H1 (cell line): Measurements from ENCODE around the gene ARID4B. TPM values are rescaled to one million over a fixed set of nuclear protein-coding genes. Genes with fewer than 3 reads are reported as not detected.

Source experiments
- CTCF ChIA-PET: fragments of 300-600 bp; sonication (Branson Sonifier 250); formaldehyde crosslinking; loops from one replicate; lab custom pipeline; 2021; ENCODE audit not compliant: partially characterized antibody; lab: Charles Lee
- POLR2A ChIA-PET: fragments of 300-600 bp; sonication (Branson Sonifier 250); formaldehyde crosslinking; loops from one replicate; lab custom pipeline; 2021; ENCODE audit warnings: inconsistent platforms; ENCODE audit not compliant: partially characterized antibody; lab: Charles Lee
- DNase-seq, 2 experiments: peaks; one replicate each; pipeline versions ENCODE4 v3.0.0 to v3.0.0-alpha.2; 2010 to 2022; ENCODE audit warnings: low spot score in 2 of 2, low read depth in 1 of 2, mixed read lengths in 1 of 2
- FAIRE-seq: peaks from 2 replicates; lab custom pipeline; 2011; peaks lifted over from hg19 to GRCh38; lab: Jason Lieb, UNC
- H2AFZ ChIP-seq: 2 replicates; pipeline ENCODE4 v1.8.1; 2012; ENCODE audit warnings: low read length, inconsistent platforms
- H2AK5ac ChIP-seq: 2 replicates; pipeline ENCODE4 v1.6.1; 2013; ENCODE audit warnings: low read depth, low read length
- H2BK120ac ChIP-seq: replicated peaks from 2 replicates; pipeline ENCODE3; 2013; ENCODE audit warnings: low read depth, low read length, inconsistent platforms
- H2BK12ac ChIP-seq: 2 replicates; pipeline ENCODE4 v1.6.1; 2013; ENCODE audit warnings: low read depth, low read length
- H2BK15ac ChIP-seq: 2 replicates; pipeline ENCODE4 v1.6.1; 2013; ENCODE audit warnings: low read length
- H2BK20ac ChIP-seq: 2 replicates; pipeline ENCODE4 v1.6.1; 2013; ENCODE audit warnings: low read length
- H2BK5ac ChIP-seq: 2 replicates; pipeline ENCODE4 v1.6.1; 2013; ENCODE audit warnings: low read depth, low read length
- H3K14ac ChIP-seq: 2 replicates; pipeline ENCODE4 v1.6.1; 2013; ENCODE audit warnings: inconsistent platforms; ENCODE audit not compliant: insufficient read length
- H3K18ac ChIP-seq: 2 replicates; pipeline ENCODE4 v1.6.1; 2013; ENCODE audit warnings: low read length; ENCODE audit errors: extremely low read depth
- H3K23ac ChIP-seq: 2 replicates; pipeline ENCODE4 v1.6.1; 2013; ENCODE audit warnings: inconsistent platforms; ENCODE audit not compliant: insufficient read length
- H3K23me2 ChIP-seq: 2 replicates; pipeline ENCODE4 v1.6.1; 2013; ENCODE audit warnings: low read depth, low read length
- H3K27ac ChIP-seq: 2 replicates; pipeline ENCODE4 v1.6.1; 2011; ENCODE audit warnings: low read depth, low read length, inconsistent platforms
- H3K27me3 ChIP-seq, 4 experiments: replicated peaks in 1 of 4; 1 replicate in 1 of 4; 2 replicates in 3 of 4; pipeline versions ENCODE4 v1.6.1 to v1.8.1; 2011 to 2013; ENCODE audit warnings: low read length in 3 of 4, mild to moderate bottlenecking in 3 of 4, inconsistent platforms in 2 of 4, mixed read lengths in 2 of 4, moderate library complexity in 1 of 4; ENCODE audit not compliant: control insufficient read depth in 3 of 4, insufficient read depth in 3 of 4; ENCODE audit errors: extremely low read depth in 1 of 4
- H3K36me3 ChIP-seq, 4 experiments: 2 replicates each; pipeline versions ENCODE4 v1.6.1 to v1.8.1; 2011 to 2013; ENCODE audit warnings: mild to moderate bottlenecking in 4 of 4, low read length in 3 of 4, moderate library complexity in 2 of 4, control low read depth in 1 of 4, inconsistent platforms in 1 of 4; ENCODE audit not compliant: insufficient read depth in 4 of 4, control insufficient read depth in 2 of 4
- H3K4ac ChIP-seq: replicated peaks from 2 replicates; pipeline ENCODE3; 2013; ENCODE audit warnings: low read length, low read depth, mixed read lengths, inconsistent platforms; ENCODE audit not compliant: insufficient read length
- H3K4me1 ChIP-seq, 4 experiments: replicated peaks in 1 of 4; 1 replicate in 1 of 4; 2 replicates in 3 of 4; pipeline versions ENCODE4 v1.6.1 to v1.8.1; 2011 to 2013; ENCODE audit warnings: low read length in 3 of 4, inconsistent platforms in 2 of 4, mixed read lengths in 1 of 4; ENCODE audit not compliant: insufficient read depth in 4 of 4, control insufficient read depth in 3 of 4
- H3K4me2 ChIP-seq, 2 experiments: 2 replicates each; pipeline versions ENCODE4 v1.6.1 to v1.8.1; 2011 to 2013; ENCODE audit warnings: low read depth in 2 of 2, low read length in 2 of 2, control low read depth in 1 of 2, inconsistent platforms in 1 of 2, mild to moderate bottlenecking in 1 of 2; ENCODE audit not compliant: insufficient read depth in 1 of 2
- H3K4me3 ChIP-seq, 4 experiments: fragments of 200-600, 300-600 bp in 1 of 4; sonication (generic), shearing (Covaris generic), sonication (Bioruptor Twin) in 1 of 4; 2 replicates each; pipeline versions ENCODE4 v1.5.1 to v1.8.1; 2011 to 2016; ENCODE audit warnings: low read length in 4 of 4, low read depth in 3 of 4, control low read depth in 2 of 4, inconsistent platforms in 2 of 4, mild to moderate bottlenecking in 2 of 4, mixed read lengths in 1 of 4, moderate library complexity in 1 of 4; ENCODE audit not compliant: insufficient read depth in 2 of 4; ENCODE audit errors: extremely low read depth in 1 of 4
- H3K56ac ChIP-seq: replicated peaks from 2 replicates; pipeline ENCODE3; 2013; ENCODE audit warnings: low read depth, mild to moderate bottlenecking, mixed read lengths, low read length, inconsistent platforms; ENCODE audit not compliant: insufficient read length
- H3K79me1 ChIP-seq: 2 replicates; pipeline ENCODE4 v1.6.1; 2013; ENCODE audit warnings: low read depth, low read length, control low read depth
- H3K79me2 ChIP-seq, 2 experiments: 2 replicates each; pipeline versions ENCODE4 v1.6.1 to v1.8.1; 2012 to 2013; ENCODE audit warnings: low read length in 2 of 2, mild to moderate bottlenecking in 2 of 2, inconsistent platforms in 1 of 2; ENCODE audit not compliant: insufficient read depth in 2 of 2, control insufficient read depth in 1 of 2
- H3K9ac ChIP-seq, 4 experiments: replicated peaks in 1 of 4; 1 replicate in 1 of 4; 2 replicates in 3 of 4; pipeline versions ENCODE4 v1.6.1 to v1.8.1; 2011 to 2013; ENCODE audit warnings: low read depth in 3 of 4, low read length in 3 of 4, control low read depth in 2 of 4, mild to moderate bottlenecking in 2 of 4, moderate library complexity in 2 of 4, inconsistent platforms in 1 of 4; ENCODE audit errors: extremely low read depth in 1 of 4
- H3K9me3 ChIP-seq, 2 experiments: 2 replicates each; pipeline versions ENCODE4 v1.6.1 to v1.8.1; 2012 to 2013; ENCODE audit warnings: mild to moderate bottlenecking in 2 of 2, moderate library complexity in 2 of 2, control low read depth in 1 of 2, inconsistent platforms in 1 of 2, low read depth in 1 of 2, low read length in 1 of 2, mixed read lengths in 1 of 2; ENCODE audit not compliant: insufficient read depth in 2 of 2
- H4K20me1 ChIP-seq, 2 experiments: replicated peaks in 1 of 2; 2 replicates each; pipeline versions ENCODE3 to v1.8.1; 2011 to 2013; ENCODE audit warnings: inconsistent platforms in 2 of 2, low read length in 2 of 2, mild to moderate bottlenecking in 1 of 2; ENCODE audit not compliant: insufficient read depth in 2 of 2, control insufficient read depth in 1 of 2
- H4K5ac ChIP-seq: 2 replicates; pipeline ENCODE4 v1.6.1; 2013; ENCODE audit warnings: low read length, low read depth, mixed read lengths, inconsistent platforms; ENCODE audit not compliant: insufficient read length
- H4K8ac ChIP-seq: 2 replicates; pipeline ENCODE4 v1.8.0; 2013; ENCODE audit warnings: mild to moderate bottlenecking, moderate library complexity, low read length, inconsistent platforms; ENCODE audit not compliant: insufficient read depth; ENCODE audit errors: extremely low read depth
- H4K91ac ChIP-seq: replicated peaks from 2 replicates; pipeline ENCODE3; 2013; ENCODE audit warnings: low read length, mixed read lengths, inconsistent platforms; ENCODE audit not compliant: insufficient read length
- BACH1 ChIP-seq: IDR thresholded peaks from 2 replicates; pipeline ENCODE4 v1.6.1; 2012; ENCODE audit warnings: low read length, improper control_type of control experiment
- CEBPB ChIP-seq: IDR thresholded peaks from 2 replicates; pipeline ENCODE4 v1.6.1; 2012; ENCODE audit warnings: low read depth, low read length
- EP300 ChIP-seq, 2 experiments: IDR thresholded peaks; 1 replicate in 1 of 2; 2 replicates in 1 of 2; pipeline ENCODE4 v1.6.1; 2011 to 2012; ENCODE audit warnings: low read depth in 2 of 2, low read length in 2 of 2, mild to moderate bottlenecking in 2 of 2, borderline replicate concordance in 1 of 2, inconsistent platforms in 1 of 2, moderate library complexity in 1 of 2
- JUND ChIP-seq: IDR thresholded peaks from 2 replicates; pipeline ENCODE4 v1.6.1; 2011; ENCODE audit warnings: mild to moderate bottlenecking, improper control_type of control experiment, low read length
- SIN3A ChIP-seq, 2 experiments: IDR thresholded peaks in 1 of 2; conservative IDR thresholded peaks in 1 of 2; 2 replicates each; pipeline ENCODE4 v1.6.1; 2011 to 2012; ENCODE audit warnings: low read length in 2 of 2, improper control_type of control experiment in 1 of 2, low read depth in 1 of 2, mild to moderate bottlenecking in 1 of 2
- SUZ12 ChIP-seq: fragments of 200-600 bp; sonication (generic); IDR thresholded peaks from 2 replicates; pipeline ENCODE4 v1.6.1; 2012; ENCODE audit warnings: mild to moderate bottlenecking, inconsistent platforms, low read length, moderate library complexity, mixed read lengths
- TAF1 ChIP-seq: IDR thresholded peaks from 2 replicates; pipeline ENCODE4 v1.6.1; 2011; ENCODE audit warnings: mild to moderate bottlenecking, low read depth, low read length
- WGBS, 2 experiments: shearing (Covaris generic) in 1 of 2; methylation state at CpG; one replicate each; pipeline versions ENCODE4 v1.1.6 to v1.1.7; 2013 to 2015; ENCODE audit warnings: low lambda C conversion rate in 2 of 2, mixed read lengths in 2 of 2, inconsistent platforms in 1 of 2, low coverage in 1 of 2, missing lambda C conversion rate in 1 of 2; ENCODE audit not compliant: insufficient replicate concordance in 2 of 2, insufficient coverage in 1 of 2, insufficient read length in 1 of 2; ENCODE audit errors: extremely low coverage in 1 of 2, missing lambda C conversion rate in 1 of 2; 5-methylcytosine and 5-hydroxymethylcytosine counted together
- polyA plus RNA-seq, 7 experiments: library from polyadenylated mRNA; depleted of rRNA in 3 of 7; stranded (reverse) in 5 of 7; unstranded in 2 of 7; fragments of >200 nt in 5 of 7; fragments of 200-250 nt in 2 of 7; gene quantifications; 1 replicate in 5 of 7; 2 replicates in 1 of 7; 4 replicates in 1 of 7; pipeline versions ENCODE4 v1.2.1 to v1.2.3, GENCODE V29; 2011 to 2013; ENCODE audit warnings: missing spikeins in 2 of 7, mixed read lengths in 2 of 7
- total RNA-seq: library from RNA; stranded (reverse); fragmentation: NEBNext Ultra II Directional; extraction: Animal tissue kit (Norgen Biotek cat#: 25700); gene quantifications from 2 replicates; pipeline ENCODE4 v1.2.1, GENCODE V29; 2021

Gene ARID4B
- total and polyA plus RNA-seq, 2 of the 8 experiments (the other 6 are each of a cell fraction or from before 2014, with no cell fraction given): 5.1 to 28.8 TPM

- Histone ChIP-seq H3K79me2 (no peaks in the 10 kb centered on the region), H4K8ac (no peak overlapping the region), H3K4me1 (no peaks in the 10 kb centered on the region), H2AFZ (no peak overlapping the region), H4K5ac (no peak overlapping the region), H3K4me3 (no peak overlapping the region), H4K91ac (no peak overlapping the region), H3K9ac (no peak overlapping the region), H2BK20ac (no peak overlapping the region), H4K20me1 (peaks cover 0 to 2% of the 10 kb centered on the region in 2 experiments), H3K4me2 (no peak overlapping the region), H3K27ac (no peak overlapping the region), H3K23ac (no peak overlapping the region), H3K4ac (no peak overlapping the region), H2BK15ac (no peak overlapping the region), H3K18ac (no peak overlapping the region), H2BK12ac (no peak overlapping the region), H3K23me2 (no peaks in the 10 kb centered on the region), H2BK120ac (no peak overlapping the region), H3K14ac (no peak overlapping the region), H2AK5ac (no peak overlapping the region), H3K36me3 (peaks cover 0 to 13% (median 1%) of the 10 kb centered on the region in 4 experiments; a peak in 3 of 8 replicates), H3K56ac (no peak overlapping the region), H2BK5ac (no peak overlapping the region), H3K9me3 (no peaks in the 10 kb centered on the region), H3K79me1 (no peaks in the 10 kb centered on the region), H3K27me3 (no peaks in the 10 kb centered on the region)
- no peak for TF ChIP-seq SIN3A (conservative IDR thresholded peaks at IDR 0.05 in 1 of 2, IDR thresholded peaks at IDR 0.05 in 1 of 2; ENCODE audit: low read depth in 1 of 2, low read length in 2 of 2)
- no peak for TF ChIP-seq SUZ12
- TF ChIP-seq TAF1: no peak
- TF ChIP-seq JUND: no peak
- no peak for TF ChIP-seq BACH1
- no peak for TF ChIP-seq CEBPB
- no peak for TF ChIP-seq EP300 (IDR thresholded peaks at IDR 0.05; ENCODE audit: borderline replicate concordance in 1 of 2, low read depth in 2 of 2, low read length in 2 of 2)
- ChIA-PET POLR2A (no interaction called here), CTCF (interaction anchor here (1.2 kb wide), 1 partner anchor 213 kb away, joined by 3 read pairs; no protein-coding TSS in a partner anchor)
- no peak for DNase-seq
- FAIRE-seq: no peak
- WGBS, 2 experiments: 97% methylated on average over 1 of the region's 1 CpG; no CpG with 5 or more reads in 1 of the 2 experiments
Observed at GRCh38 chr1:235203428-235203827, 124.6 kb downstream of the ARID4B start.
